SK-N-SH treated with all-trans-retinoic acid at 6 μM for 48 hours (cell line): Measurements from ENCODE around the gene CCDC158.

Source experiments
- ATAC-seq: fragments of 200-7000 bp; cut with Tn5 transposase; 3 replicates; pipeline ENCODE4 v1.9.1; 2020; ENCODE audit warnings: mild to moderate bottlenecking, moderate library complexity
- BACH2 ChIP-seq: fragments of 250-450 bp; sonication (Bioruptor Pico); IDR thresholded peaks from 2 replicates; pipeline ENCODE4 v1.9.0; 2021; ENCODE audit warnings: mild to moderate bottlenecking, borderline replicate concordance
- CREB5 ChIP-seq: fragments of 250-450 bp; sonication (Bioruptor Pico); IDR thresholded peaks from 2 replicates; pipeline ENCODE4 v1.5.1; 2020; ENCODE audit warnings: low read depth, mild to moderate bottlenecking, moderate library complexity
- CSRNP3 ChIP-seq: fragments of 250-450 bp; sonication (Bioruptor Pico); IDR thresholded peaks from 2 replicates; pipeline ENCODE4 v1.5.1; 2021; ENCODE audit warnings: mild to moderate bottlenecking, moderate library complexity
- ESRRG ChIP-seq: fragments of 250-450 bp; sonication (Bioruptor Pico); IDR thresholded peaks from 2 replicates; pipeline ENCODE4 v1.6.1; 2021; ENCODE audit warnings: mild to moderate bottlenecking
- GLIS3 ChIP-seq: fragments of 250-450 bp; sonication (Bioruptor Pico); IDR thresholded peaks from 2 replicates; pipeline ENCODE4 v1.5.0; 2020; ENCODE audit warnings: mild to moderate bottlenecking, moderate library complexity
- ISL1 ChIP-seq: fragments of 250-450 bp; sonication (Bioruptor Pico); IDR thresholded peaks from 2 replicates; pipeline ENCODE4 v2.1.2; 2022; ENCODE audit warnings: mild to moderate bottlenecking, moderate library complexity
- OSR1 ChIP-seq: fragments of 250-450 bp; sonication (Bioruptor Pico); IDR thresholded peaks from 2 replicates; pipeline ENCODE4 v1.8.0; 2022; ENCODE audit warnings: moderate library complexity, mild to moderate bottlenecking, inconsistent platforms
- PATZ1 ChIP-seq: fragments of 250-450 bp; sonication (Bioruptor Pico); IDR thresholded peaks from 2 replicates; pipeline ENCODE4 v1.8.0; 2020; ENCODE audit warnings: mild to moderate bottlenecking, moderate library complexity, borderline replicate concordance
- POU6F1 ChIP-seq: fragments of 250-450 bp; sonication (Bioruptor Pico); IDR thresholded peaks from 2 replicates; pipeline ENCODE4 v1.8.0; 2021; ENCODE audit warnings: low read depth, mild to moderate bottlenecking, moderate library complexity, borderline replicate concordance
- PPARA ChIP-seq: fragments of 250-450 bp; sonication (Bioruptor Pico); IDR thresholded peaks from 2 replicates; pipeline ENCODE4 v1.5.0; 2020; ENCODE audit warnings: mild to moderate bottlenecking, borderline replicate concordance
- RARB ChIP-seq: fragments of 250-450 bp; sonication (Bioruptor Pico); IDR thresholded peaks from 2 replicates; pipeline ENCODE4 v1.8.0; 2021; ENCODE audit warnings: mild to moderate bottlenecking, moderate library complexity
- SNAI2 ChIP-seq: fragments of 250-450 bp; sonication (Bioruptor Pico); IDR thresholded peaks from 2 replicates; pipeline ENCODE4 v1.5.0; 2020; ENCODE audit warnings: mild to moderate bottlenecking, moderate library complexity
- TCF4 ChIP-seq: fragments of 250-450 bp; sonication (Bioruptor Pico); IDR thresholded peaks from 2 replicates; pipeline ENCODE4 v1.8.0; 2021; ENCODE audit warnings: mild to moderate bottlenecking, moderate library complexity, borderline replicate concordance
- TOX ChIP-seq: fragments of 250-450 bp; sonication (Bioruptor Pico); IDR thresholded peaks from 2 replicates; pipeline ENCODE4 v1.8.0; 2021; ENCODE audit warnings: mild to moderate bottlenecking, moderate library complexity, borderline replicate concordance
- TSHZ2 ChIP-seq: fragments of 250-450 bp; sonication (Bioruptor Pico); IDR thresholded peaks from 2 replicates; pipeline ENCODE4 v1.5.0; 2020; ENCODE audit warnings: mild to moderate bottlenecking, moderate library complexity
- ZC3H10 ChIP-seq: fragments of 250-450 bp; sonication (Bioruptor Pico); IDR thresholded peaks from 2 replicates; pipeline ENCODE4 v1.5.1; 2021; ENCODE audit warnings: mild to moderate bottlenecking, moderate library complexity
- ZFP3 ChIP-seq: fragments of 250-450 bp; sonication (Bioruptor Pico); IDR thresholded peaks from 2 replicates; pipeline ENCODE4 v1.5.0; 2020; ENCODE audit warnings: mild to moderate bottlenecking, moderate library complexity
- ZFP30 ChIP-seq: fragments of 450-650 bp; formaldehyde crosslinking; IDR thresholded peaks from 2 replicates; pipeline ENCODE4 v1.5.0; 2022; ENCODE audit warnings: mild to moderate bottlenecking, moderate library complexity
- ZNF565 ChIP-seq: fragments of 450-650 bp; formaldehyde crosslinking; conservative IDR thresholded peaks from 2 replicates; pipeline ENCODE4 v1.5.0; 2020; ENCODE audit warnings: low read depth, mild to moderate bottlenecking, moderate library complexity
- ZNF8 ChIP-seq: fragments of 450-650 bp; formaldehyde crosslinking; IDR thresholded peaks from 2 replicates; pipeline ENCODE4 v1.5.0; 2020; ENCODE audit warnings: mild to moderate bottlenecking, moderate library complexity

Gene CCDC158

GRCh38 chr4:76453232-76453631, 32.3 kb upstream of the CCDC158 start:
- TF ChIP-seq ISL1 (CRISPR knock-in tag) = no peak
- TF ChIP-seq SNAI2 (CRISPR knock-in tag) = no peak
- TF ChIP-seq ZC3H10 = no peak
- TF ChIP-seq ZNF565 (CRISPR knock-in tag) = no peak
- no peak for TF ChIP-seq ZNF8
- no peak for TF ChIP-seq CSRNP3 (CRISPR knock-in tag)
- TF ChIP-seq TCF4 (CRISPR knock-in tag) = no peak
- TF ChIP-seq TOX (CRISPR knock-in tag) = no peak
- ATAC-seq = no peak

GRCh38 chr4:76449833-76450232, 28.9 kb upstream of the CCDC158 start:
- no peak for ATAC-seq
- no peak for TF ChIP-seq ZNF8
- no peak for TF ChIP-seq PPARA
- TF ChIP-seq GLIS3 (CRISPR knock-in tag) = no peak
- TF ChIP-seq SNAI2 (CRISPR knock-in tag) = no peak
- no peak for TF ChIP-seq ZFP30
- no peak for TF ChIP-seq TOX (CRISPR knock-in tag)

GRCh38 chr4:76449362-76449767, 28.4 kb upstream of the CCDC158 start:
- no peak for ATAC-seq
- no peak for TF ChIP-seq ZC3H10
- no peak for TF ChIP-seq OSR1 (CRISPR knock-in tag)
- no peak for TF ChIP-seq ISL1 (CRISPR knock-in tag)
- TF ChIP-seq BACH2 = no peak
- TF ChIP-seq CREB5 (CRISPR knock-in tag) = no peak
- TF ChIP-seq ZNF565 (CRISPR knock-in tag) = no peak
- no peak for TF ChIP-seq TOX (CRISPR knock-in tag)
- no peak for TF ChIP-seq POU6F1
- no peak for TF ChIP-seq ZFP30
- TF ChIP-seq CSRNP3 (CRISPR knock-in tag) = no peak
- TF ChIP-seq PPARA = no peak
- TF ChIP-seq ESRRG (CRISPR knock-in tag) = no peak
- TF ChIP-seq TSHZ2 (CRISPR knock-in tag) = no peak
- TF ChIP-seq SNAI2 (CRISPR knock-in tag) = no peak
- TF ChIP-seq ZFP3 (CRISPR knock-in tag) = no peak
- no peak for TF ChIP-seq RARB
- no peak for TF ChIP-seq PATZ1 (CRISPR knock-in tag)
- no peak for TF ChIP-seq ZNF8
